H9 (cell line): ENCODE measurements around the gene GRIN2A. TPM values are rescaled to one million over a fixed set of nuclear protein-coding genes. Genes with fewer than 3 reads are reported as not detected.

Experiments used
- DNase-seq: peaks from one replicate; pipeline ENCODE4 v3.0.0-alpha.2; 2017
- H2AFZ ChIP-seq: one replicate; pipeline ENCODE4 v1.6.1; 2013; ENCODE audit warnings: mild to moderate bottlenecking, low read length, control low read depth, moderate library complexity
- H2AK5ac ChIP-seq: 2 replicates; pipeline ENCODE4 v1.6.1; 2013; ENCODE audit warnings: low read length, control low read depth, mixed read lengths; ENCODE audit not compliant: insufficient read length
- H2BK120ac ChIP-seq: one replicate; pipeline ENCODE4 v1.6.1; 2013; ENCODE audit warnings: low read depth, mild to moderate bottlenecking, low read length, control low read depth, inconsistent platforms; ENCODE audit not compliant: poor library complexity, severe bottlenecking
- H2BK12ac ChIP-seq: 2 replicates; pipeline ENCODE4 v1.6.1; 2013; ENCODE audit warnings: low read length, control low read depth, mixed read lengths, low read depth; ENCODE audit not compliant: insufficient read length
- H2BK15ac ChIP-seq: 2 replicates; pipeline ENCODE4 v1.6.1; 2013; ENCODE audit warnings: low read depth, low read length, control low read depth
- H2BK20ac ChIP-seq: one replicate; pipeline ENCODE4 v1.6.1; 2013; ENCODE audit warnings: low read depth, mild to moderate bottlenecking, low read length, control low read depth, inconsistent platforms; ENCODE audit not compliant: poor library complexity, severe bottlenecking
- H2BK5ac ChIP-seq: 2 replicates; pipeline ENCODE4 v1.6.1; 2013; ENCODE audit warnings: low read length, control low read depth, mixed read lengths; ENCODE audit not compliant: insufficient read length
- H3K14ac ChIP-seq: 2 replicates; pipeline ENCODE4 v1.6.1; 2013; ENCODE audit warnings: low read length, control low read depth; ENCODE audit not compliant: insufficient read depth
- H3K18ac ChIP-seq: 2 replicates; pipeline ENCODE4 v1.6.1; 2013; ENCODE audit warnings: low read depth, mild to moderate bottlenecking, mixed read lengths, low read length, control low read depth; ENCODE audit not compliant: insufficient read length
- H3K23ac ChIP-seq: 2 replicates; pipeline ENCODE4 v1.6.1; 2013; ENCODE audit warnings: low read length, control low read depth, mixed read lengths, low read depth; ENCODE audit not compliant: insufficient read length
- H3K23me2 ChIP-seq: 2 replicates; pipeline ENCODE4 v1.6.1; 2013; ENCODE audit warnings: low read depth, mild to moderate bottlenecking, mixed read lengths, low read length, control low read depth; ENCODE audit not compliant: insufficient read length, poor library complexity, severe bottlenecking
- H3K27ac ChIP-seq: 2 replicates; pipeline ENCODE4 v1.5.1; 2013; ENCODE audit warnings: low read length, control low read depth, mixed read lengths, low read depth; ENCODE audit not compliant: insufficient read length
- H3K27me3 ChIP-seq: 2 replicates; pipeline ENCODE4 v1.6.1; 2013; ENCODE audit warnings: low read length, control low read depth, inconsistent platforms; ENCODE audit not compliant: insufficient read depth
- H3K4ac ChIP-seq: 2 replicates; pipeline ENCODE4 v1.6.1; 2013; ENCODE audit warnings: low read depth, mild to moderate bottlenecking, control low read depth, inconsistent platforms, low read length, moderate library complexity
- H3K4me1 ChIP-seq: 2 replicates; pipeline ENCODE4 v1.6.1; 2013; ENCODE audit warnings: low read length, control low read depth, inconsistent platforms; ENCODE audit not compliant: insufficient read depth
- H3K4me2 ChIP-seq: 2 replicates; pipeline ENCODE4 v1.6.1; 2013; ENCODE audit warnings: low read length, control low read depth, mixed read lengths; ENCODE audit not compliant: insufficient read length, insufficient read depth
- H3K56ac ChIP-seq: 2 replicates; pipeline ENCODE4 v1.6.1; 2013; ENCODE audit warnings: low read depth, mild to moderate bottlenecking, mixed read lengths, low read length, control low read depth; ENCODE audit not compliant: insufficient read length
- H3K79me1 ChIP-seq: 2 replicates; pipeline ENCODE4 v1.6.1; 2013; ENCODE audit warnings: low read depth, mild to moderate bottlenecking, moderate library complexity, low read length, control low read depth, inconsistent platforms; ENCODE audit not compliant: insufficient read depth, poor library complexity, severe bottlenecking
- H3K79me2 ChIP-seq: 2 replicates; pipeline ENCODE4 v1.6.1; 2013; ENCODE audit warnings: low read length, control low read depth, inconsistent platforms; ENCODE audit not compliant: insufficient read depth
- H3K9ac ChIP-seq: 2 replicates; pipeline ENCODE4 v1.6.1; 2013; ENCODE audit warnings: low read length, control low read depth, mixed read lengths; ENCODE audit not compliant: insufficient read length; ENCODE audit errors: extremely low read depth
- H3K9me3 ChIP-seq: one replicate; pipeline ENCODE4 v1.6.1; 2013; ENCODE audit warnings: low read depth, low read length, inconsistent platforms; ENCODE audit not compliant: control insufficient read depth
- H3T11ph ChIP-seq: one replicate; pipeline ENCODE4 v1.6.1; 2013; ENCODE audit warnings: mild to moderate bottlenecking, low read length, control low read depth, inconsistent platforms
- H4K20me1 ChIP-seq: one replicate; pipeline ENCODE4 v1.6.1; 2013; ENCODE audit not compliant: control insufficient read depth, insufficient read length, insufficient read depth
- H4K5ac ChIP-seq: 2 replicates; pipeline ENCODE4 v1.6.1; 2013; ENCODE audit warnings: low read depth, mild to moderate bottlenecking, mixed read lengths, low read length, control low read depth; ENCODE audit not compliant: insufficient read length
- H4K8ac ChIP-seq: replicated peaks from 2 replicates; pipeline ENCODE4 v1.6.1; 2013; ENCODE audit warnings: low read length, control low read depth, mixed read lengths, low read depth; ENCODE audit not compliant: insufficient read length
- H4K91ac ChIP-seq: 2 replicates; pipeline ENCODE4 v1.6.1; 2013; ENCODE audit warnings: low read depth, mild to moderate bottlenecking, moderate library complexity, mixed read lengths, low read length, control low read depth; ENCODE audit not compliant: insufficient read length
- H3K27ac Mint-ChIP-seq, 3 experiments: 2 replicates in 2 of 3; 3 replicates in 1 of 3; pipeline ENCODE4 v1.8.0; 2020 to 2021; ENCODE audit warnings: mixed read lengths in 3 of 3, mild to moderate bottlenecking in 1 of 3, moderate library complexity in 1 of 3
- H3K27me3 Mint-ChIP-seq: 2 replicates; pipeline ENCODE4 v1.8.0; 2021; ENCODE audit warnings: low read depth, mild to moderate bottlenecking, moderate library complexity, mixed read lengths
- H3K36me3 Mint-ChIP-seq, 3 experiments: 2 replicates in 2 of 3; 3 replicates in 1 of 3; pipeline ENCODE4 v1.8.0; 2020 to 2021; ENCODE audit warnings: low read depth in 3 of 3, mixed read lengths in 3 of 3; ENCODE audit not compliant: insufficient read depth in 1 of 3
- H3K4me1 Mint-ChIP-seq, 2 experiments: 2 replicates each; pipeline ENCODE4 v1.8.0; 2020; ENCODE audit warnings: mixed read lengths in 2 of 2
- H3K4me3 Mint-ChIP-seq, 2 experiments: 2 replicates in 1 of 2; 3 replicates in 1 of 2; pipeline ENCODE4 v1.8.0; 2020 to 2021; ENCODE audit warnings: mild to moderate bottlenecking in 2 of 2, mixed read lengths in 2 of 2, moderate library complexity in 1 of 2
- H3K9me3 Mint-ChIP-seq, 2 experiments: 2 replicates in 1 of 2; 3 replicates in 1 of 2; pipeline ENCODE4 v1.8.0; 2020; ENCODE audit warnings: mild to moderate bottlenecking in 2 of 2, mixed read lengths in 2 of 2, moderate library complexity in 1 of 2
- CTCF ChIP-seq: fragments of 200-600 bp; sonication (generic); conservative IDR thresholded peaks from 3 replicates; pipeline ENCODE4 v1.8.0; 2021; ENCODE audit warnings: antibody characterized with exemption, mild to moderate bottlenecking
- WGBS: extraction: QIAGEN DNeasy Blood & Tissue Kit; methylation state at CpG from one replicate; pipeline ENCODE4 v1.1.7; 2013; ENCODE audit warnings: missing lambda C conversion rate, low lambda C conversion rate, mixed read lengths; ENCODE audit not compliant: insufficient read length; ENCODE audit errors: extremely low coverage; 5-methylcytosine and 5-hydroxymethylcytosine counted together
- total RNA-seq: library from RNA; stranded (reverse); gene quantifications from 2 replicates; pipeline ENCODE4 v1.2.1, GENCODE V29; 2021

Gene GRIN2A
- total RNA-seq, 1 experiment from 2014 or later = 1.5 TPM

GRCh38 chr16:10015397-10015796, 166.8 kb downstream of the GRIN2A start:
- Histone ChIP-seq H2BK20ac (no peak overlapping the region), H3K79me2 (no peaks in the 10 kb centered on the region), H4K91ac (no peak overlapping the region), H3T11ph (no peak overlapping the region), H2BK5ac (no peak overlapping the region), H3K23me2 (no peaks in the 10 kb centered on the region), H3K9ac (no peak overlapping the region), H3K79me1 (no peaks in the 10 kb centered on the region), H3K14ac (no peak overlapping the region), H3K9me3 (no peaks in the 10 kb centered on the region), H2AK5ac (no peak overlapping the region), H3K27me3 (no peaks in the 10 kb centered on the region), H3K18ac (no peak overlapping the region), H3K23ac (no peak overlapping the region), H3K56ac (no peak overlapping the region), H4K5ac (no peak overlapping the region), H3K27ac (no peak overlapping the region), H3K4me2 (no peak overlapping the region), H4K8ac (no peak overlapping the region), H4K20me1 (no peaks in the 10 kb centered on the region), H3K4ac (no peak overlapping the region), H2AFZ (no peak overlapping the region), H2BK12ac (no peak overlapping the region), H2BK15ac (no peak overlapping the region), H3K4me1 (no peaks in the 10 kb centered on the region), H2BK120ac (no peak overlapping the region)
- no peak for DNase-seq
- TF ChIP-seq CTCF = no peak
- Mint-ChIP-seq H3K36me3 (no peaks in the 10 kb centered on the region), H3K9me3 (no peaks in the 10 kb centered on the region), H3K4me1 (peaks cover 20 to 21% of the 10 kb centered on the region in 2 experiments), H3K4me3 (no peak overlapping the region), H3K27me3 (no peaks in the 10 kb centered on the region; the same call in 1 of the 2 replicates), H3K27ac (no peak overlapping the region)
- WGBS = no CpG with 5 or more reads among the region's 3 CpGs
